KMS-11 (cell line): Measurements from ENCODE around the gene BCL2L15.

Experiments
- H2AFZ ChIP-seq: fragments of 200-600 bp; sonication (generic); 2 replicates; pipeline ENCODE4 v1.6.1; 2016; ENCODE audit warnings: antibody characterized with exemption, mixed run types, low read depth
- H3K27ac ChIP-seq: fragments of 200-600 bp; sonication (generic); 2 replicates; pipeline ENCODE4 v1.6.1; 2016; ENCODE audit warnings: mild to moderate bottlenecking, mixed run types
- H3K27me3 ChIP-seq: fragments of 200-600 bp; sonication (generic); 2 replicates; pipeline ENCODE4 v1.6.1; 2017; ENCODE audit warnings: mild to moderate bottlenecking, low read depth, mixed run types, moderate library complexity; ENCODE audit not compliant: insufficient read depth
- H3K36me3 ChIP-seq: fragments of 200-600 bp; sonication (generic); 2 replicates; pipeline ENCODE4 v1.6.1; 2017; ENCODE audit warnings: mild to moderate bottlenecking, mixed run types; ENCODE audit not compliant: insufficient read depth
- H3K4me1 ChIP-seq: fragments of 200-600 bp; sonication (generic); 2 replicates; pipeline ENCODE4 v1.6.1; 2016; ENCODE audit warnings: mild to moderate bottlenecking, low read depth, mixed run types; ENCODE audit not compliant: poor library complexity, severe bottlenecking
- H3K4me2 ChIP-seq: fragments of 200-600 bp; sonication (generic); 2 replicates; pipeline ENCODE4 v1.7.0; 2016; ENCODE audit warnings: mild to moderate bottlenecking, mixed run types
- H3K4me3 ChIP-seq: fragments of 200-600 bp; sonication (generic); IDR thresholded peaks from 2 replicates; pipeline ENCODE4 v1.6.1; 2017; ENCODE audit warnings: low read depth, low read length, mixed read lengths; ENCODE audit not compliant: insufficient read depth
- H3K79me2 ChIP-seq: fragments of 200-600 bp; sonication (generic); 2 replicates; pipeline ENCODE4 v1.6.1; 2016; ENCODE audit warnings: low read depth, mixed run types; ENCODE audit not compliant: insufficient read depth
- H3K9ac ChIP-seq: fragments of 200-600 bp; sonication (generic); 2 replicates; pipeline ENCODE4 v1.6.1; 2016; ENCODE audit warnings: mild to moderate bottlenecking, mixed run types
- H4K20me1 ChIP-seq: fragments of 200-600 bp; sonication (generic); 2 replicates; pipeline ENCODE4 v1.6.1; 2016; ENCODE audit warnings: mild to moderate bottlenecking, mixed run types; ENCODE audit not compliant: insufficient read depth
- CTCF ChIP-seq: fragments of 200-600 bp; sonication (generic); conservative IDR thresholded peaks from 2 replicates; pipeline ENCODE4 v1.6.1; 2017; ENCODE audit warnings: low read depth, mild to moderate bottlenecking, antibody characterized with exemption, low read length, moderate library complexity, mixed read lengths

BCL2L15 gene

GRCh38 chr1:113899111-113899510 lies 11.7 kb upstream of the BCL2L15 start:
- Histone ChIP-seq H3K27ac (no peak overlapping the region), H3K36me3 (no peaks in the 10 kb centered on the region), H3K4me1 (peaks cover 10% of the 10 kb centered on the region), H3K79me2 (peaks cover 13% of the 10 kb centered on the region), H3K4me2 (no peak overlapping the region), H3K9ac (no peak overlapping the region), H3K4me3 (no peak overlapping the region), H2AFZ (no peak overlapping the region), H4K20me1 (no peaks in the 10 kb centered on the region), H3K27me3 (no peaks in the 10 kb centered on the region)
- TF ChIP-seq CTCF: no peak

- no peak overlapping the region for H3K27ac ChIP-seq
These were observed 10.9 kb upstream of the BCL2L15 start for GRCh38 chr1:113898241-113898814.

GRCh38 chr1:113895961-113896360 lies 8.6 kb upstream of the BCL2L15 start:
- H3K36me3 ChIP-seq: no peaks in the 10 kb centered on the region

More at GRCh38 chr1:113898241-113898814, 10.9 kb upstream of the BCL2L15 start:
- Histone ChIP-seq H3K36me3 (no peaks in the 10 kb centered on the region), H3K4me3 (no peak overlapping the region), H3K27me3 (no peaks in the 10 kb centered on the region), H3K4me1 (peaks cover 4% of the 10 kb centered on the region), H4K20me1 (no peaks in the 10 kb centered on the region), H3K79me2 (peaks cover 6% of the 10 kb centered on the region; the same call in 1 of the 2 replicates), H2AFZ (no peak overlapping the region), H3K9ac (no peak overlapping the region), H3K4me2 (no peak overlapping the region)
- TF ChIP-seq CTCF: no peak

DNA sequence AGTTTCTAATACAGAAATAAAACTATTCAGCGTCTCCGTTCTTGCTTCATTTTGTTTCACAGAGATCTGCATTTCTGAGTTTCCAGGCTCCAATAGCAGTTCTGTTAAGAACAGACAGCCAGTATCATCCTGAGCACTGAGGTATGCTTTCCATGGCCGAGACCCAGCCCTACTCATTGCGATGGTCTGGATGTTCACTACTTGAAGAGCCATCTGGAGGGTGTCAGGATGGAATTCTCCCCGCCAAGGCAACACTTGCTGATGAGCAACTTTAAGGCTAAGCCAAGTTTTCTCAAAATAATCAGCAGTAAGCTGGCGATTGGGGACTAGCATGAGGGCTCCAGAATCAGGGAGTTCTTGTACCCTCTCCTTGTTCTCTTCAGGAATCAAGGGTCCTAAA lies 7.7 kb upstream of the BCL2L15 start:
- Histone ChIP-seq H3K9ac (no peak overlapping the region), H3K4me1 (no peaks in the 10 kb centered on the region), H2AFZ (no peak overlapping the region), H3K79me2 (no peaks in the 10 kb centered on the region), H3K27ac (no peak overlapping the region), H3K27me3 (no peaks in the 10 kb centered on the region), H3K4me2 (no peak overlapping the region), H4K20me1 (no peaks in the 10 kb centered on the region), H3K36me3 (no peaks in the 10 kb centered on the region), H3K4me3 (no peak overlapping the region)
- no peak for TF ChIP-seq CTCF

More at GRCh38 chr1:113895961-113896360, 8.6 kb upstream of the BCL2L15 start:
- Histone ChIP-seq H3K9ac (no peak overlapping the region), H3K4me2 (no peak overlapping the region), H3K27ac (no peak overlapping the region), H3K4me3 (no peak overlapping the region), H3K79me2 (no peaks in the 10 kb centered on the region), H2AFZ (no peak overlapping the region), H3K4me1 (no peaks in the 10 kb centered on the region), H3K27me3 (no peaks in the 10 kb centered on the region), H4K20me1 (no peaks in the 10 kb centered on the region)
- no peak for TF ChIP-seq CTCF
